A673 (cell line): ENCODE results near the gene AOPEP. TPM values are rescaled to one million over a fixed set of nuclear protein-coding genes. Genes with fewer than 3 reads are reported as not detected.

ENCODE experiments used
- BruUV-seq: library from RNA; stranded (reverse); fragments of 400-500 nt; replicated peaks from 2 replicates; lab custom pipeline; 2021; lab: Mats Ljungman, UMichigan
- CTCF ChIA-PET: fragments of 300-600 bp; sonication (Branson Sonifier 250); formaldehyde crosslinking; loops from one replicate; lab custom pipeline; 2022; ENCODE audit warnings: antibody characterized with exemption; lab: Charles Lee
- POLR2A ChIA-PET: fragments of 300-600 bp; sonication (Branson Sonifier 250); formaldehyde crosslinking; loops from one replicate; lab custom pipeline; 2022; ENCODE audit warnings: antibody characterized with exemption; ENCODE audit not compliant: low non-redundant PET; lab: Charles Lee
- DNase-seq: peaks from one replicate; pipeline ENCODE4 v3.0.0-alpha.2; 2015; ENCODE audit warnings: low spot score
- H3K27ac ChIP-seq: fragments of 200-600 bp; sonication (generic); 2 replicates; pipeline ENCODE4 v1.5.1; 2016; ENCODE audit warnings: mixed run types, low read depth, mild to moderate bottlenecking, mixed read lengths, antibody characterized with exemption, low read length; ENCODE audit not compliant: poor library complexity, severe bottlenecking
- H3K27me3 ChIP-seq: fragments of 200-600 bp; sonication (generic); replicated peaks from 2 replicates; pipeline ENCODE4 v1.6.1; 2017; ENCODE audit warnings: mixed run types, low read depth, mild to moderate bottlenecking, mixed read lengths, antibody characterized with exemption, low read length; ENCODE audit not compliant: insufficient read depth, poor library complexity
- H3K36me3 ChIP-seq: fragments of 200-600 bp; sonication (generic); 2 replicates; pipeline ENCODE4 v1.6.1; 2016; ENCODE audit warnings: mixed run types, mild to moderate bottlenecking, mixed read lengths, antibody characterized with exemption, low read length; ENCODE audit not compliant: insufficient read depth, poor library complexity, severe bottlenecking
- H3K4me1 ChIP-seq: fragments of 200-600 bp; sonication (generic); 2 replicates; pipeline ENCODE4 v1.6.1; 2017; ENCODE audit warnings: mixed run types, mild to moderate bottlenecking, mixed read lengths, antibody characterized with exemption, low read length; ENCODE audit not compliant: insufficient read depth, poor library complexity, severe bottlenecking
- H3K4me3 ChIP-seq: fragments of 200-600 bp; sonication (generic); 2 replicates; pipeline ENCODE4 v1.5.1; 2016; ENCODE audit warnings: low read depth, mixed run types, mild to moderate bottlenecking, mixed read lengths, low read length; ENCODE audit not compliant: poor library complexity, severe bottlenecking
- H3K9me3 ChIP-seq: fragments of 200-600 bp; sonication (generic); 2 replicates; pipeline ENCODE4 v1.6.1; 2016; ENCODE audit warnings: mixed run types, low read depth, mild to moderate bottlenecking, mixed read lengths, antibody characterized with exemption, low read length; ENCODE audit not compliant: poor library complexity, severe bottlenecking
- CTCF ChIP-seq: fragments of 300-800, 200-600 bp; sonication (generic); conservative IDR thresholded peaks from 2 replicates; pipeline ENCODE4 v1.5.1; 2017; ENCODE audit warnings: low read depth, mild to moderate bottlenecking, antibody characterized with exemption, low read length, moderate library complexity, mixed read lengths
- EZH2 ChIP-seq: fragments of 200-600 bp; sonication (generic); IDR thresholded peaks from 2 replicates; pipeline ENCODE4 v1.6.1; 2017; ENCODE audit warnings: borderline replicate concordance, low read depth, mild to moderate bottlenecking, mixed read lengths, antibody characterized with exemption, low read length; ENCODE audit not compliant: poor library complexity, severe bottlenecking
- intact Hi-C: fragments of 100-400 bp; cut with micrococcal nuclease; formaldehyde crosslinking; loops from one replicate; pipeline ENCODE4 v1.10.0; 2022; ENCODE audit not compliant: unreplicated experiment
- total RNA-seq: library from RNA; stranded (reverse); gene quantifications from 2 replicates; pipeline ENCODE4 v1.2.3, GENCODE V29; 2021

Gene AOPEP
- total RNA-seq, 1 experiment from 2014 or later, result 17.5 TPM

DNA sequence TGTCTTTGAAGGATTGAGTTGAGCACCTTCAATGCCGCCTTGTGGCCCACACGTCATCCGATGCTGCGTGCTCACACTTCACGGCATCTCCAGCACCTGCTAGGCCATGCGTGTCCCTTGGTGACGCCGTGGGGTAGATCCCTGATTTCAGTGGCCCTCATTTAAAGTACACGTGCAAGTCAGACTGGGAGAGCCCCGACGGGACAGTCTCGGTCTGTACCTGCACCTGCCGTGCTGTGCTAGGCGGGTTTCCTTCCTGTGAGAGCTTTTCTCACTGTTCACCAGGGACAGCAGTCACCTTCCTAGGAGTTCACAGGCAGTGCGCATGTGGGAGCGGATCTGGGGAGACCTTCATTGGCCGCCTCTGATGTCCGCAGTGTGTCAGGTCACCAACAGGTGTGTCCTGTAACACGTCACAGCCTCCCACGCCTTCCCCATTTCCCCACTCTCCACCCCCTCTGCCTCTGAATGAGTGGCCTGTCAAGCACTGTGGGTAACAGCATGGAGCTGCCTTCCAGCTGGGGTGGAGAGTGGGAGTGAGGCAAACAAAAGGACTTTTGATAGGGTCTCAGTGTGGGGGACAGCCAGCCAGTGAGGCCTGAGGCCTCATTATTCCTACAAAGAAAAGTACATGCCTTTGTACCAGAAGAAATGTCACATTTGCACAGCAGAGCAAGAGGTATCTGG lies 354.6 kb downstream of the AOPEP start:
- Histone ChIP-seq H3K27ac (no peak overlapping the region), H3K36me3 (no peaks in the 10 kb centered on the region)
- CTCF ChIA-PET, result no interaction called here

DNA sequence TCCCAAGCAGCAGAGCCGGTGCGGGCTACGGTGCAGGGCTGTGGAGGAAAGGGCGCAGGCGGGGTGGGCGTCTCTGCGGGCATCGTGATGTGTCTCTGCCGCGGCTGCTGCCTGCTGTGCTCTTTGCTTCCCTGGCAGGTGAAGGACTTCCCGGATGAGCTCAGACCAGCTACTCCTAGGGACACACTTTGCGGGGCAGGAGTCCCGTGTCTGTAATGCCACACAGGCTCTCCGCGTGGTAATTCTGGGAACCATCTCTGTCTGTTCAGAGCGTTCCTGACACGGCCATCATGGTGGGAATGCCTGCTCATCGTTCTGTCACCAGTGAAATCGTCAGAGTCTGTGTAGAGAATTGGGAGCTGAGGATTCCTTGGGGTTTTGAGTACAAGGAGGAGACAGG lies 355.5 kb downstream of the AOPEP start:
- no peak for DNase-seq
- no peak overlapping the region for H3K4me3 ChIP-seq
- H3K27me3 ChIP-seq, result no peaks in the 10 kb centered on the region
- no peak overlapping the region for H3K27ac ChIP-seq
- no peaks in the 10 kb centered on the region for H3K9me3 ChIP-seq
- no TSS peak for BruUV-seq
- CTCF ChIA-PET, result no interaction called here
- no peaks in the 10 kb centered on the region for H3K36me3 ChIP-seq
- POLR2A ChIA-PET, result no interaction called here
- H3K4me1 ChIP-seq, result no peaks in the 10 kb centered on the region
- TF ChIP-seq CTCF (no peak), EZH2 (no peak)
- intact Hi-C loops, result no loop called here

More for the DNA sequence above, 354.6 kb downstream of the AOPEP start:
- BruUV-seq, result no TSS peak
- H3K4me1 ChIP-seq, result no peaks in the 10 kb centered on the region
- POLR2A ChIA-PET, result no interaction called here
- DNase-seq, result no peak
- no peak for TF ChIP-seq EZH2
- TF ChIP-seq CTCF, result no peak
- H3K4me3 ChIP-seq, result no peak overlapping the region
- H3K9me3 ChIP-seq, result no peaks in the 10 kb centered on the region
- intact Hi-C loops, result no loop called here
- H3K27me3 ChIP-seq, result no peaks in the 10 kb centered on the region

DNA sequence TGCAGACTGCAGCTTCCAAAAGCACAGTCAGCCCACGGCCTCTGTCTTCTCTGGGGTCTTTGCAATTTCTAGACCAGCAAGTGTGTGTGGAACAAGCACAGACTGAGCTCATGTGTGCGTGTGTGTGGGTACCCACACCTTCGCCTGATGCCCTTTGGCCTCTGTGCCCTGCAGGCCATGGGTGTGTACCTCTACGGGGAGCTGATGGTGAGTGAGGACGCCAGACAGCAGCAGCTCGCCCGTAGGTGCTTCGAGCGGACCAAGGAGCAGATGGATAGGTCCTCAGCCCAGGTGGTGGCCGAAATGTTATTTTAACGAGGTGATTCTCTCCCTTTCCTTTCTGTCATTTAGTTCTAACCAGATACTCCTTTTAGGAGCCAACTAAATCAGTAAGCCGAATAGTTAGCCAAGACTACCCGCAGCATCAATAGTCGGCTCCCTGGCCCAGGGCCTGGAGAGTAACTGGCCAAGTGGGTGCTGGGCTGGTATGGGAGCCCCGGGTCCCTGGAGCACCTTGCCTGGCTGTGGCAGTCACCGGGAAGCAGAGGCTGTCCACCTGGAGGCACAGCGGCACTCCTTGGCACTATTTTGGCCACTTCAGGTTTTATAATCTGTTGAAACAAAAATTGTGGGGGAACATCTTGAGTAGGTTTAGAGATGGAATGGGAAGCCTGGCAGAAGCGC lies 356.0 kb downstream of the AOPEP start:
- no peak for DNase-seq
- Histone ChIP-seq H3K4me1 (no peaks in the 10 kb centered on the region), H3K4me3 (no peak overlapping the region), H3K27me3 (no peaks in the 10 kb centered on the region), H3K36me3 (no peaks in the 10 kb centered on the region), H3K9me3 (no peaks in the 10 kb centered on the region), H3K27ac (no peak overlapping the region)
- ChIA-PET CTCF (no interaction called here), POLR2A (no interaction called here)
- BruUV-seq, result no TSS peak
- TF ChIP-seq EZH2 (no peak), CTCF (no peak)
- intact Hi-C loops, result no loop called here
